HG03342 (cell line): ENCODE data around the gene EGLN3.
"Not testable (repeated sequence)": the region's sequence is repeated elsewhere in the genome, so short reads cannot be mapped to it uniquely, and the experiment has no call there.

Experiments
- ATAC-seq: cut with Tn5 transposase; IDR thresholded peaks from one replicate; pipeline ENCODE4 v1.9.1; 2021; ENCODE audit warnings: mild to moderate bottlenecking, moderate library complexity; ENCODE audit not compliant: unreplicated experiment

Gene EGLN3

DNA sequence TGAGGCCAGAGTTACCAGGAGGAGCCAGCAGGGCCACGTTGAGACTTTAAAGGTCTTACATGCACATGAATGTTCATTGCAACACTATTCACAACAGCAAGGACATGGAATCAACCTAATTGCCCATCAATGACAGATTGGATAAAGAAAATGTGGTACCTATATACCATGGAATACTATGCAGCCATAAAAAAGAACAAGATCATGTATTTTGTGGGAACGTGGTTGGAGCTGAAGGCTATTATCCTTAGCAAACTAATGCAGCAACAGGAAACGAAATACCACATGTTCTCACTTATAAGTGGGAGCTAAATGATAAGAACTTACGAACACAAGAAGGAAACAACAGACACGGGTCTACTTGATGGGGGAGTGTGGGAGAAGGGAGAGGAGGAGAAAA, 11.6 kb upstream of the EGLN3 start:
- ATAC-seq = not testable (repeated sequence)

DNA sequence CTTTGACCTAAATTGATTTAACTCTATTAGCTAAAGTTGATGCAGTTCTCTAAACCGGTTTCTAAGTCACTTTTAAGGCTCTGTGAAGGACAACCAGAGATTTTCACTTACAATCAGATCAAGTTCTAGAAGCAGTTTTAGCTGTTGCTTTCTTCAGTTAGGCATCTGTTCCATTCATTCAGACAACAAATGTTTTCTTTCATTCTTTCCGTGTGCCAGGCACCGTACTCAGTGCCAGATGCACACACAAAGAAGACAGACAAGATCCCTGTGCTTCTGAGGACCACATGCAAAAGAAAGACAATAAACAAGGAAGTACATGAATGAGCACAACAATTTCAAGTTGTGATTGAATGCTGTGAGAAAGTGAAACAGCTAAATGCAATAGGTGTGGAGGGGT, 11.1 kb upstream of the EGLN3 start:
- ATAC-seq = no peak

DNA sequence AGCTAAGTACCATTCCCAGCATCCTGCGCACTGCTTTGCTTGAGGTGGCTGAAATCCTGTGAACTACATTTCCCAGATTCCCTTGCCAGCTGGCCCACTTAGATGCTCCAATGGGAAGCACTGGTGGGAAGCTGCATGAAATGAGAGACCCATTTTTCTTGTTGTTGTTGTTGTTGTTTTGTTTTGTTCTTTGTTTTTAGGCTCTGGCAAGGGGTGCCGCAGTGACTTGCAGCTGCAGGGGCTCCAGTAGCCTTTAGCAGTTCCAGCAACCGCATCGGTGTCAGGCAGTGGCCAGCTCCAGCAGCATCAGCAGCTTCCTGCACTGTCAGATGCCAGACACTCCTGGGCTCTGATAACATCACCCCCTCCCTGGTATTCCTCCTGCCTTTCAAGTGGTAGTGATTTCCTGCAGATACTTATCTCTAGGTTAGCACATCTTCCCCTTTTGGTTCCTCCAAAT, 8.8 kb upstream of the EGLN3 start:
- no peak for ATAC-seq

DNA sequence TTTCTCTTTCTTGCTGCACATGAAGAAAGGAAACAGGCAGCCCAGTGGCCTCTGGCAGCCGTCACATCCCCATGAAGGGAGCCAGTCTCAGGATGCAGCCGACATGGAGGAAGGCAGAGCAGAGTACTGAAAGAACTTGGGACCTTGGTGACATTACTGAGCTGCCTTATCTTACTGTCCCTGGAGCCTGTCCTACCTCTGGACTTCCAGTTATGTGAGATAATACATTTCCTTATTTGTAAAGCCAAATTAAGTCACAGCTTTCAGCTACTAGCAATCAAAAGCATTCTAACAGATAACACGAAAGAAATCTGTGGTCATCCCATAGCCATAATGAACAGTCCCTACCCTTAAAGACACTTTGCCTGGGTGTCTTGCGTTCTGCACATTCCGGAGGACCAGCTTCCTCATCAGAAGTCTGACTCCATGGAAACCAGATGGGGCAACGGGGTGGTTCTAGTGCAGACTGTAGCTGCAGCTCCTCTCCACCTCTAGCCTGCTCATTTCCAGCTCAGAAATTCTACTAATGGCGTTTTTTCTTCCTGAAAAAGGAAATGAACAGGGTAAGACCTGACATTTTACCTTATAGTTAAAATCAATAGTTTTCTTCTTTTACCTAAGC, 7.8 kb upstream of the EGLN3 start:
- ATAC-seq = no peak

DNA sequence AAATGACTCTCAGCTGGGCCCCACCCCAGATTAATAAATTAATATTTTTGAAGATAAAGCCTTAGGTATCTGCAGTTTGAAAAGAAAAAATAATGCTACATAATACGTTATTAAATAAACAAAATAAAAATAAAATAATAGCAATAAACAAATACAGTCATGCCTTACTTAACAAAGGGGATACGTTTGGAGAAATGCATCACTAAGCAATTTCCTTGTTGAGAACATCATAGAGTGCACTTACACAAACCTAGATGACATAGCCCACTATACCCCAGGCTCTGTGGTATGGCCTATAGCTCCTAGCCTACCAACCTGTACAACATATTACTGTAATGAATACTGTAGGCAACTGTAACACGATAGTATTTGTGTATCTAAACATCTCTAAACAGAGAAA, 7.1 kb upstream of the EGLN3 start:
- ATAC-seq = no peak

DNA sequence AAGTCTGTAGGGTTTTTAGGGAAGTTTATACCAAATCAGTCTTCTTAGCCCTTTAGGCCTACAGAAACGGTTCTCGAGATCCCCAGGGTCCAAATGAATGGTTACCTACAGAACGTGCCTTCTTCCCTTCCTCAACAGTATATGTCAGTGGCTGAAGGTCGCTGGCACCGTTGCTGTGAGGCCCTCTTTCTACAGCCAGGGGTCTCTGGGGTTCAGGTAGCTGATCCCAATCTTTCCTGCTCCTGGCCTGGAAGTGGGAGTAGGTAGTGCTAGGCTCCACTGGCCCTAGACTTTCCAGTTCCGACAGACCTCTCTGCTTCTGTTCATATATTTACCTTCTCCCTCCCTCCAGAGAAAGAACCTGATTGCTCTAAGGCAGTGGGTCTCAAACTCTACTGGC, 6.4 kb upstream of the EGLN3 start:
- no peak for ATAC-seq

DNA sequence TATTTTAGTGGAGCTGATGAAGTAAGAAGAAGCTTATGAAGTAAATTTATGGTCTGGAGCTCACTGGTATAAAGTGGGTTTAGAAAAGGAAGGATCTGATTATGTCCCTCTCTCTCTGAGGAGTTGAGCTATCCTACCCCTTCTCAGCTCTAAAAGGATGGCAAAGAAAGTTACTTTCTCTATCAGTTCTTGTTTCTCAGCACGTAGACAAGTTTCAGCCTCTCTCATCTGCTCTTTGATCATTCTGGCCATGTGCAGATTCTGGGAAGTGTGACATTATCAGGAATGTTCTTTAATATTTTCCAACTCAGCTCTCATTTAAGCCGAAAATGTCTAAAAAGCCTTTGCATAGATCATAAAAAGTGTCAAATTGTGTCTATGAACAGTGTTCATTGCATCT, 5.8 kb upstream of the EGLN3 start:
- no peak for ATAC-seq

DNA sequence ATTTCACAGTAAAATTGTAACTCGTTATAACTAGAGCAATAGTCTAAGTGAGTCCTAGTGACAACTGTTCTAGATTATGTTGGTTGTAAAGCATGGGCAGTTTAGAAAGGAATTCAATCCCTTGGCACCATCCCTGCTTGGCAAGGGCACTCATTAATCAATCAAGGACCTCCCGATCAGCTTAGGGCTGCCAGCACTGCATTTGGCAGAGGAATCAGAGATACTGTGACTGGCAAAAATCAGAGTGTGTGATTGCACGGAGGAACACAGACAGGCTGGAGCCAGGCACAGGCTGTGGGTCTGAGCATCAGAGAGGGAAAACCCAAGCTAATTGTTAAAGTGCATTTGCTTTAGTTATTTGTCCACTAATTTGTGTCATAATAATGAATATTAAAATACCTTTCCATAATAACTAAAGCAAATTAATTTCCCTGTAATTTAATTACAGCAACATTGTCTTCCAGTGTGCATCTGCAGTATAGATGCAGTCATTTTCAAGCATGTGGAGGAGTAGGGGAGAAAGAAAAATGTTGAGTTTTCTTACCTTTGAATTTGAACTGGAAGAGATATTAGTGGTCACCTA, 3.2 kb upstream of the EGLN3 start:
- no peak for ATAC-seq

DNA sequence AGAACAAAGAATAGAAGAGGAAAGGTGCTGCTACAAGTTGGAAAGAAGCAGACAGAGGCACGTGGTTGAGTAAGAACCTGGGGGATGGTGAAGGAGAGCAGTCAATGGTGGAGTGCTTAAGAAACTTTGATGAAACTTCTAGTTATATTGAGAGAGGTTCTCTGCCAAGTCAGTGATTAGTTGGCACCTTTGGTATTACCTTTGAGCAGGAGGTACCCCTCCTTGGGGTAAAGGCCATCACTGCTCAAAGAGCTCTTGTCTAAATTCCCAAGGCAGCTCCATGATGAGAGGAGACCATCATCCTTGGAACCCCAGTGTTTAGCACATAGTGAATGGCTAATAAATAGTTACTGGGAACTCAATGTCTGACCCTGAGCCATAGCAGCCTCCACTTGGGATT, 1.7 kb upstream of the EGLN3 start:
- ATAC-seq = no peak

DNA sequence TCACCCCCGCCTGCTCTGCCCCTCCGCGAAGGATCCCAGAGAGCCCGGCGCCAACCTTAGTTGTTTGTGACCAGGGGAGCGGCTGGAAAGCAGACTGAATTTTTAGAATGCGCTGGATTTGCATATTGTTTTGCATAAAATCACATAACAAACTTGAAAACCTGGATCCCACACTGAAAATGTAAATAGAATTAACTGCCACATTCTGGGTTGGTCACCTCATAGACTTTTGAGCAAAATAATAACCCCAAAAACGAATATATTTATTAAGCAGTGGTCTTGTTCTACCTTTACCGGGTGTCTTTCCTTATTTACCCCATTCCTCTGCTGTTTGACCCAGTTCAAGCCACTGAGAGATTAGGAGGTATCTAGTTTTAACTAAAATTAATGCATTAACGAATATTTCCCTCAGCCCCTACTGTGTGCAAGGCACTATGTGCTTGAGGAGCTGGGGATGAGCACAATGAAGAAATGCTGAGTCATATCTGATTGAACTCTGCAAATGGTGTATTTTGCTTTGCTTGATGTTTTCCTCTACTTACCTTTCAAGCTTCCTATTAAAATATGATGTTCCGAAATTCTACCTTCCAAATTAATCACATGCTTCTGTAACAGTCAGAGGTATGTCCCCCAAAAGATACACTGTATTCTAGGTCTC, 438 bp upstream of the EGLN3 start:
- ATAC-seq = no peak

DNA sequence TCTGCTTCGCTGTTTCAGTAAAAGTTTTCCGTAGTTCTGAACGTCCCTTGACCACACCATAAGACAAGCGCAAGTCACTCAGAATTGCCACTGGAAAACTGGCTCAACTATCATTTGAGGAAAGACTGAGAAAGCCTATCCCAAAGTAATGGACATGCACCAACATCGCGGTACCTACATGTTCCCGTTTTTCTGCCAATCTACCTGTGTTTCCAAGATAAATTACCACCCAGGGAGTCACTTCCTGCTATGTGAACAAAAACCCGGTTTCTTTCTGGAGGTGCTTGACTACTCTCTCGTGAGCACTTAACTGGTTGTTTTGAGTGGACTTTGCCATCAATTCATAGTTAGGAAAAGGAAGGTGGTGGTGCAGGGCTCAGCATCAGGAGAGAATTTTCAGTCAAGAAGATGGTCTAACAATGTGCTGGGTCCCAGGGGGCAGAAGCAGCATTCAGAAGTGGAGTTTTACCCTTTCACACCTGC, 1.4 kb downstream of the EGLN3 start:
- no peak for ATAC-seq

DNA sequence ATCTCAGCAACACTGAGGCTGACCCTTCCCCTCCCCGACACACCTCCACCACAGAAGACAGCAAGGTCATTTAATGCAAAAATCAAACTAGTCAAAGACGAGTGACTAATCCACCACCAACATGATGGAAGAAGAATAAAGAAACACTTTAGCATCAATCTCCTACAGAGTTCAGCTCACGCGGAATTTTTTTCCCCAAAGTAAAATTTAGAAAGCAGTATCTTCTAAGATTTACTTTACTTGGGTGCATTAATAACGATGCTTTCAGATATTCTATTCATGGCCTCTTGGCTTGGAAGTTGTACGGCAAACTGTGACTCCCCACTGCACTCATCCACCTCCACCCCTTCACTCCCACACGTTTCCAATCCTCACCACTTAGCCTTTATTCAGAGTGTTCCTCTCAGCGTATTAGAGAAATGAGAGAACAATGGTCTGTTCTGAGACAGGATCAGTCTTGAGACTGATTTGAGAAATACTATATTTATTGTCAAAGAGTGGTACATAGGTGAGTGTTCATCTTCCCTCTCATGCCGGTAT, 1.9 kb downstream of the EGLN3 start:
- no peak for ATAC-seq

DNA sequence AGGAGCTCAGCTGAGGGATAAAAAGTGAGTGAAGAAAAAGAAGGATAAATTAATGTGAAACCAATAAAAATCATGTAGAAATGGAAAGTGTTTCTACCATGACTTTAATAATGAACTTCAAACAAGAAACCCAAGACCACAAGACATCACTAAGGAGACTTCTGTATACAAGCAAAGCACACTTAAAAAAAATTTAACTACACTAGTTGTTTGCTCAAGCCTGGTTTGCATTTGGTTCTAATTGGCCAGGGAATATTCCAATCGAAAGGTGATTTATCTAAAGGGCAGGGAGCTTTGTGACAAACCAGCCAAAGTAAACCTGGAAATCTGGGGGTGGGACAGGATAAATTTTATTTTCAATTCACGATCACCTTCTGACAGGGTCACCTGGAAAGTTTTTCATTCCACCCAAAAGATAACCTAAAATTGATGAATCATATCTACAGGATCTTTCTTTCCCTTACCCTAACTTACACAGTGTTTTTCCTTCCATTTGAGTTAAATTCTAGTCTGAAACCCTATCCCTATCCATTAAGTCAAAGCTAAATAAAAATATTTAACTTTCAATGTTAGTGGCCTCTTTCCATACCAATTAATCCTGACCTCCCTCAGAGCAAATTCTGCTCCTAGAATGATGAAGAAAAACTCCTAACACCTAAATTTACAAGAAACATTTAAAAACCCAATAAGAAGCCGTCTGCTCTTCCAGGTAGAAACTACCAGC, 2.6 kb downstream of the EGLN3 start:
- ATAC-seq = no peak

DNA sequence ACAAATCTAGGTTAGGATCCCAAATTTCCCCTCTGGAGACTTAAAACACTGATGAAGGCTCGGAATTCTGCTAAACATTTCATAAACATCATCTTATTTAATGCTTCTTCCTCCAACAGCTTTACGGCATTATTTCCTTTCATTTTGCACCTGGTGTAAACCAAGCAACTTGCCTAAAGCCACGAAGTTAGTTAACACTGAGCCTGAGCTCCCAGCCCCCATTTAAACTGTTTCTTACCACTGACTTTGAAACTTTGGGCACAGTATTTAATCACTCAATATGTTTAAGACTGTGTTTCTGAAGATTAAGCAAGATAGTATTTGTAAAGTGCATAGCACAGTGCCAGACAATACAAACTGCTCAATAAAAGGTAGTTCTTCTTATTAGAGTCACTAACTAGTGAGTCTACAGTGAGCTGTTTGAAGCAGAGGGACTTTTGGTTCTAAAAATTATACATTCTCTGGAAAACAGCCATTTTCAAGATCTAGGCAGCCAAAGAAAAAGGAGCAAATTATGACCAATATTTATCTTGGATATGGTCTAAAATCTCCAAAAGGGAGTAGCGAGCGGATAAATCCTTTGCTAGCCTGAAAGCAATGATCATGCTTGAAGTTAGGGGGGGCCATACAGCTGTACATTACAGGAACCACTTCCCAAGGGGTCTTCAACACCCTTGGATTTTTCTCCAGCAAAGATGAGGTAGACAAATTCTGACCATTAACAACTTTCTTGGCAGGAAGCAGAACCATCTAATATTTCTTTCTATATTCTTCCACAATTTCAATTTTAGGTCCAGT, 4.0 kb downstream of the EGLN3 start:
- no peak for ATAC-seq

DNA sequence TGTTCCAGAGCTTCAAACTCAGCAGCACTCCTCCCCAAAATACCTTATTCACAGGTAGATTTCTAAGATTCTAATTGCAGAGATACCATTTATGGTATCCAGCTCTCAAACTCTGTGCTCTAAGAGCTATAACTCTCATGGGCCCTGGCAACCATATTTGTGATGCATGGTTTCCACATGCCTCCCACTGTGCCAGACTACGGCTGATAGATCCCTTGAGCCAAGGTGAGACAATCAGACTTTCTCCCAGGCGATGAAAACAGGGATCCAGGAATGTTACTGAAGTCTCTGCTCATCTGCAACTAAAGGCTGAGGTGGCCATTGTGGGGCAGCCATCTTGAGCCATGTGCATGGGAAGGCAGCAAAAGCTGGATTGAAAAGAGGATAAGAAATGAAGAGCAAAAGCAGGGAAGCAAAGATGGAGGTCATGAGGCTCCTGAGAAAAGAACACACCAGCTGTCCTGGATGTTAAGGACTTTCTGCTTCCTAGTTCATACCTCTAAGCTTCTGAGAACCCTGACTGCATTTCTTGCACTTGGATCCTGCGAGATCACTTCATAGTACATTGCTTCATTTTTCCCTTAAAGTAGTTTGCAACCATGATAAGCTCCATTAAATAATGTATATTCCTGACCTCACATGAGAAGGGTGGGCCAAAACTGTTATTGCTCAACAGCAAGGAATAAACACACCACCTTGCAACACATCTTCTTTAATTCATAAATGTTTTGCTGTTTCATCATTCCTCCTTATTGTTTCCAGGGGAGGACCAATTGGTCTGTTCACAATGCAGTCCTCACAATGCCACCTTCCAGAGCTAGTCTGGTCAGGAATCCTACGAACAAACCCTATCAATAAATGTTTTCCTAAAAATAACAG, 5.4 kb downstream of the EGLN3 start:
- no peak for ATAC-seq

DNA sequence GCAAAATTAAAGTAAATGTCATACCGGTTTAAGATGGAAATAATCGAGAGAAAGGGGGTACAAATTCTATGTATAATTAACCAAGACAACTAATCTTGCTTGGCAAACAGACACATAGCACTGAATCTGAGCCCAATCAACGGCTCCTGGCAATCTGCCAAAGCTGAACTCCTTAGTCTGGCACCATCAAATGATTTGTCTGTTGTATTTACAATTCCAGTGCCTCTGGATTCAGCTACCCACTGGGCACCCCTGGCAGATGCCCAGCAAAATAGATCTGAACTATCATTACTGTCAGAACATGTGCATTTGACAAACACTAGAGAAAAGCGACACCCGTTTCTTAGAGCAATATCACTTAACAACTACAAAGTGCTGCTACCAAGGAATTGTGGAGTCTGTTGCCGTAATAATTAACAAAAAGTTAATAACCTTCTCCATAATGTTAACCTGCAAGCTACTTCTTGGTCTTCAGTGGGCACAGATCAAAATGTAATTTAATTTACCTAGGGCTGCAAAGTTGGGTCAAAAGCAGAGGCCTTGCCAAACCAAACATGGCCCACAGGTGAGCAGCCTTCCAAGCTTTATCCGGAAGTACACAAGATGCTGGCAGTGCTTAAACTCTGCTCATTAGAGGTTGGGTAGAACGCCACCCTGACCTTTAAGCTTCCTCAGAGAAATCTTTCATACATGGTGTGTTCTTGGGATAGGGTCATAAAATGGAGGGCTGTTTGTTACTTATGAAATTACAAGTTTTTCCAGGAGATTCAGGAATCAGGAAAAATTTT, 7.6 kb downstream of the EGLN3 start:
- no peak for ATAC-seq

DNA sequence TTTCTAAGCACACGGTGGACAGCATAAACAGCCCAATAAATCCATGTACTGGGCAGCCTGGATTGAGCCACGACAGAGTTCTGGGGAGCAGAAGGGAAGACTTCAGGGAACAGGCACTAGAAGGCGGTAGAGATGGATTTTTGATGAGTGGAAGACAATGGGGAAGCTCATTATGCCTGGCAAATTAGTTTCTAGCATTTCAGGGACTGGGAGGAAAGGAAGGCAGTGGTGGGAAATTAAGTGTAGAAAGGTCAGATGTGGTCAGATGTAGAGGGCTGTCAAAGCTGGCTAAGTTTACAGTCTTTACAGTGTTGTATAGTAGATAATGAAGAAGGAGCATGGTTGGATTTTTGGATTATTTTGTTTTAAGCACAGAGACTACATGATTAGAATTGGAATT, 9.2 kb downstream of the EGLN3 start:
- no peak for ATAC-seq

DNA sequence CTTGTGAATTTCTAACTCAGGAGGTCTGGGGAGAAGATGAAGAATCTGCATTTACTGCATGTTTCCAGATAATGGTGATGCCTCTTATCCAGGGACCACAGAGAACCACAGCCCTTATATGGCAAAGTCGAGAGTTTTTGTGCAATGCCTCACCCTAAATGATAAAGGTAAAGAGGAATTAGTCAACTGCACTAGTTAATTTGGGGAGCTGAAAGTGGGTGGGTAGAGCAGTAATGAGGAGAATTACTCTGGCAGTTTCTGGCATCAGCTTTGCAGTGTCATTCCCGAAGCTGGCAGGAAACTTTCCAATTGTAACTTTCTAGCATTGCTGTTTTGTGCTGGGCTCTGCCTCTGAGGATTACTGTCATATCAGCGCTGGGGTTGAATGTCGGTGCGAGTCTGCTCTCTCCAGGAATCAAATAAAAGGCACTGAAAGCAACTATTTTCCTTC, 10.3 kb downstream of the EGLN3 start:
- no peak for ATAC-seq
